HEK293T (cell line): ENCODE data around the gene C3orf33.
"Not testable (repeated sequence)": the region's sequence is repeated elsewhere in the genome, so short reads cannot be mapped to it uniquely, and the experiment has no call there.

Experiments used
- BHLHE40 ChIP-seq: fragments of 450-650 bp; IDR thresholded peaks from 2 replicates; pipeline ENCODE4 v1.6.1; 2016; ENCODE audit warnings: mild to moderate bottlenecking, moderate library complexity, borderline replicate concordance
- ELF4 ChIP-seq: fragments of 450-650 bp; IDR thresholded peaks from 2 replicates; pipeline ENCODE4 v1.6.1; 2017; ENCODE audit warnings: antibody characterized with exemption
- FOXA1 ChIP-seq: fragments of 450-650 bp; IDR thresholded peaks from 2 replicates; pipeline ENCODE4 v1.6.1; 2016; ENCODE audit warnings: mild to moderate bottlenecking
- FOXK2 ChIP-seq: fragments of 450-650 bp; IDR thresholded peaks from 2 replicates; pipeline ENCODE4 v1.6.1; 2016; ENCODE audit warnings: mild to moderate bottlenecking
- HDGF ChIP-seq: fragments of 450-650 bp; IDR thresholded peaks from 2 replicates; pipeline ENCODE4 v1.6.1; 2017; ENCODE audit warnings: antibody characterized with exemption, borderline replicate concordance
- NFRKB ChIP-seq: fragments of 450-650 bp; IDR thresholded peaks from 2 replicates; pipeline ENCODE4 v1.6.1; 2016; ENCODE audit warnings: mild to moderate bottlenecking, moderate library complexity
- SP1 ChIP-seq: fragments of 450-650 bp; IDR thresholded peaks from 2 replicates; pipeline ENCODE4 v1.6.1; 2017
- SUZ12 ChIP-seq: fragments of 450-650 bp; IDR thresholded peaks from 2 replicates; pipeline ENCODE4 v1.6.1; 2016; ENCODE audit warnings: mild to moderate bottlenecking
- TARDBP ChIP-seq: fragments of 450-650 bp; IDR thresholded peaks from 2 replicates; pipeline ENCODE4 v1.6.1; 2016
- ZNF384 ChIP-seq: fragments of 450-650 bp; IDR thresholded peaks from 2 replicates; pipeline ENCODE4 v1.6.1; 2016

DNA sequence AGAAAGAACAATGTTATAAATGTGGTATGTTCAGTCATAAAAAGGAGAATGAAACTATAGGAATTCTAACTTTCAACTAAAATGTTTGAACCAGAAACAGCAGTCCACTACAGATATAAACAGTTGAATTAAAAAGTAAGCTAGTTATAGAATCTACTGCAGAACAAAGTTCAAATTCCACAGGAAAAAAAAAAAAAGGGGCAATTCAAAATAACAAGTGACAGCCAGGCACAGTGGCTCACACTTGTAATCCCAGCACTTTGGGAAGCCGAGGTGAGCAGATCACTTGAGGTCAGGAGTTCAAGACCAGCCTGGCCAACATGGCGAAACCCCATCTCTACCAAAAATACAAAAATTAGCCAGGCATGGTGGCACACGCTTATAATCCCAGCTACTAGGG lies 43.3 kb upstream of the C3orf33 start:
- TF ChIP-seq FOXK2, BHLHE40, FOXA1, TARDBP, HDGF, SUZ12, NFRKB, SP1, ZNF384, ELF4: not testable (repeated sequence)
